ENCODE data around the gene CDKAL1. TPM values are rescaled to one million over a fixed set of nuclear protein-coding genes. Genes with fewer than 3 reads are reported as not detected.

Gene CDKAL1
- total RNA-seq, 4 donors from 2014 or later: 24.7 to 32.8 (median 29.8) TPM

DNA sequence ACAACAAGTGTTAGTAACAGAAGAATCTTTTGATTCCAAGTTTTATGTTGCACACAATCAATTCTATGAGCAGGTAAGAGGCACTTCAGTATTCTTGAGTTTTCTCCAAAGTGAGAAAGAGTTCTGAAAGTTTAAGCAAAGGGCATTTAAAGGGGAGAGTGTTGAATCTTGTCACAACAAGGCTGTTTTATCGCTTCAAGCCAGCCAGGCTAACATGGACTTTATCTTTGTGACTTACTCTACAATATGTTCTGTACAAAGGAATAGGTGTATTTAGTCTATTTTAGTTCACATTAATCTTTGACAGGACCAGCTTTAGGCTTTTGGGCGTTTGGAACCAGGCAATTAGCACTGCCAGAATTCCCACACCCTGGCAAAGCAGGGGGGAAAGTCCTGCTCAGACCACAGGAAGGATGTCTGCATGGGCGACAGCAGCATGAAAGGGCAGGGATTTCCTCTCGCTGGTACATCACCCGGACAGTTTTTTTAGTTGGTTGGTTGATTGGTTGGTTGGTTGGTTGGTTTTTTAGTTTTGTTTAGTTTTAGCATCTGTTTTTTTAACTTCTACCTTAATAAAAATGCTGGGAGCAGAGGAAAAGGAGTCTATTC is 663.9 kb downstream of the CDKAL1 start:
- H3K9me3 ChIP-seq: no peaks in the 10 kb centered on the region
- H3K4me1 ChIP-seq: peaks cover 4 to 13% of the 10 kb centered on the region in 2 donors
- H3K36me3 ChIP-seq: no peaks in the 10 kb centered on the region
- no peak overlapping the region for H3K27ac ChIP-seq
- intact Hi-C loops (cut with DNase I): no loop called here
- no peaks in the 10 kb centered on the region for H3K27me3 ChIP-seq
- no peak overlapping the region for H3K4me3 ChIP-seq (replicated peaks in 1 of 3)
- DNase-seq: no peak
- TF ChIP-seq CTCF (IDR thresholded peaks at IDR 0.05) (no peak), POLR2A (IDR thresholded peaks at IDR 0.05) (no peak)
- WGBS, 2 donors: 59 to 64% methylated on average over 5 of the region's 5 CpGs

DNA sequence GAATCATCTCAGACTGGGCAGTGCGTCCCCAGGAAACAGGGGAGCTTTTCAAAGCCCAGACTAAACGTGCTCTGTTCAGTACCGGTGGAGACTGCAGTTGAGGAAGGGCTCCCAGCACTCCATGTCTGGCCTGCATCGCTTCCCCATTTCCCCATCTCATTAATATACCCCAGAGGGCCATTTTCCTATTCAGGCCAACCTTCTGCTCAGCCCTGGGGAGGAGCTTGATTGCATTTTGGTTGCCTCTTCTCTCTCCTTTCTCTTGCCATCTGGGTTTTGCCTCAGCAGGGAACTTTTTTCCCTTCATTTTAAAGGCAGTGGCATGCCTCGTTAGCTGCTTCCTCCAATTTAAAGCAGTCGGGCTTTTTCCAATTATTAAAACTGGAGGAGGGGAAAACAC is 665.0 kb downstream of the CDKAL1 start:
- Histone ChIP-seq H3K4me3 (replicated peaks in 1 of 3) (no peak overlapping the region), H3K36me3 (no peaks in the 10 kb centered on the region), H3K4me1 (peaks cover 4 to 13% of the 10 kb centered on the region in 2 donors), H3K9me3 (no peaks in the 10 kb centered on the region), H3K27ac (no peak overlapping the region), H3K27me3 (no peaks in the 10 kb centered on the region)
- no peak for DNase-seq
- no peak for TF ChIP-seq CTCF (IDR thresholded peaks at IDR 0.05)
- TF ChIP-seq POLR2A (IDR thresholded peaks at IDR 0.05): no peak
- intact Hi-C loops (cut with DNase I): no loop called here
- WGBS, 2 donors: 84 to 85% methylated on average over 6 of the region's 6 CpGs

DNA sequence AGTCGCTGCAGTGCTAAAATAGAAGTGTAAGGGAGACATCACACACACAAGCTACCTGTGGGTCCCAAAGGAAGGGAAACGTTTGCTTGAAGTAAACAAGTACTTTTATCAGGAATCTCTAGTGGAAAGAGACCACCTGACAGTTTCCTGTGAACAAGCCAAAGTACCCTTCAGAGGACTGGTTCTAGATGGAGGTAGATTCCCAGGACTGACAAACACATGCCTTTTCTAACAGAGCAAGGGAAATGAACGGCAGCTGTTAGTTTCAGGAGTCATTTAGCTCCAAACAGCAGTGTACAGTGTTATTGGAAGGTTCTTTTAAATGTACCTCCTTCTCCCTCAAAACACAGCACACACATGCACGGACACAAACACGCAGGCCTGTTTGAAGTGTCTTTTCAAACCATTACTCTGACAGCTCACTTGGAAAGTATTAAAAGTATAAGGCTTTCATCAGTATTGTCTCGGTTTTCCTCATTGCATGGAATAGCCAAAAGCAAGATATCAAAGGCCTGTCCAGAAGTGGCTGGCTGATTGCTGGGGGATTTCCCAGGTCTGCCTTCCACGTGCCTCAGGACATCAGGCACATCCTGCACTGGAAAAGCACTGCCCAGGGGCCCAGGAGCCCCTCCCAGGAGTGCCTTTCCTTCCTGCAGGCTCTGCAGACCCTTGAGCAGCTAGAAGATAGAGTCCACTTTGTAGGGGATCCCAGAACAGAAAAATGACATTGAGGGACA is 666.0 kb downstream of the CDKAL1 start:
- H3K27me3 ChIP-seq: no peaks in the 10 kb centered on the region
- H3K4me1 ChIP-seq: peaks cover 4 to 13% of the 10 kb centered on the region in 2 donors
- intact Hi-C loops (cut with DNase I): no loop called here
- DNase-seq: no peak
- H3K4me3 ChIP-seq (replicated peaks in 1 of 3): no peak overlapping the region
- no peaks in the 10 kb centered on the region for H3K36me3 ChIP-seq
- WGBS, 2 donors: 77% methylated on average over 6 to 7 of the region's 7 CpGs
- no peak overlapping the region for H3K27ac ChIP-seq
- H3K9me3 ChIP-seq: no peaks in the 10 kb centered on the region
- TF ChIP-seq POLR2A (IDR thresholded peaks at IDR 0.05) (no peak), CTCF (IDR thresholded peaks at IDR 0.05) (no peak)

GRCh38 chr6:21201187-21201586 is 666.9 kb downstream of the CDKAL1 start:
- TF ChIP-seq CTCF (IDR thresholded peaks at IDR 0.05) (no peak), POLR2A (IDR thresholded peaks at IDR 0.05) (no peak)
- Histone ChIP-seq H3K4me1 (peaks cover 4 to 13% of the 10 kb centered on the region in 2 donors), H3K27me3 (no peaks in the 10 kb centered on the region), H3K27ac (no peak overlapping the region), H3K4me3 (replicated peaks in 1 of 3) (no peak overlapping the region), H3K36me3 (no peaks in the 10 kb centered on the region), H3K9me3 (no peaks in the 10 kb centered on the region)
- intact Hi-C loops (cut with DNase I): no loop called here
- DNase-seq: no peak
- WGBS, 2 donors: 72 to 79% methylated on average over 4 of the region's 4 CpGs

- TF ChIP-seq CTCF (IDR thresholded peaks at IDR 0.05) (no peak), POLR2A (IDR thresholded peaks at IDR 0.05) (no peak)
Measured at GRCh38 chr6:21201637-21202350, 667.5 kb downstream of the CDKAL1 start.

More at GRCh38 chr6:21201637-21202350, 667.5 kb downstream of the CDKAL1 start:
- DNase-seq: no peak
- intact Hi-C loops (cut with DNase I): no loop called here
- Histone ChIP-seq H3K4me1 (peaks cover 4 to 13% of the 10 kb centered on the region in 2 donors), H3K27ac (no peak overlapping the region), H3K27me3 (no peaks in the 10 kb centered on the region), H3K9me3 (no peaks in the 10 kb centered on the region), H3K36me3 (no peaks in the 10 kb centered on the region), H3K4me3 (replicated peaks in 1 of 3) (no peak overlapping the region)
- WGBS, 2 donors: 84% methylated on average over 10 of the region's 10 CpGs
